HepG2 (cell line): ENCODE measurements around the gene UGT2B11. TPM values are rescaled to one million over a fixed set of nuclear protein-coding genes. Genes with fewer than 3 reads are reported as not detected.
"Not testable (repeated sequence)": the region's sequence is repeated elsewhere in the genome, so short reads cannot be mapped to it uniquely, and the experiment has no call there.

Source experiments
- ATAC-seq: fragments of 200-7000 bp; cut with Tn5 transposase; 3 replicates; pipeline ENCODE4 v1.9.1; 2020; ENCODE audit warnings: mild to moderate bottlenecking, moderate library complexity
- BruUV-seq: library from RNA; stranded (reverse); fragments of 400-500 nt; replicated peaks from 2 replicates; lab custom pipeline; 2021; lab: Mats Ljungman, UMichigan
- CTCF ChIA-PET: fragments of 300-600 bp; formaldehyde crosslinking; extraction: SDS; loops from one replicate; lab custom pipeline; 2021; ENCODE audit warnings: low total read pairs, inconsistent platforms, low intra/inter-chr PET ratio; lab: Yijun Ruan, JAX
- POLR2A ChIA-PET: fragments of 350-600 bp; sonication (Branson Sonifier 250); formaldehyde crosslinking; loops from one replicate; lab custom pipeline; 2020; ENCODE audit warnings: antibody characterized with exemption, inconsistent platforms; lab: Yijun Ruan, JAX
- DNase-seq: peaks from one replicate; pipeline ENCODE4 v3.0.0-alpha.2; 2015; ENCODE audit warnings: low spot score
- FAIRE-seq: peaks from 3 replicates; lab custom pipeline; 2011; peaks lifted over from hg19 to GRCh38; lab: Jason Lieb, UNC
- H2AFZ ChIP-seq: one replicate; pipeline ENCODE4 v1.6.1; 2011; ENCODE audit warnings: low read length, inconsistent platforms
- H3K27ac ChIP-seq: fragments of 300-600 bp; 3 replicates; pipeline ENCODE4 v1.8.0; 2011; ENCODE audit warnings: mixed run types, mild to moderate bottlenecking, mixed read lengths, low read length, inconsistent platforms; ENCODE audit not compliant: insufficient read depth; ENCODE audit errors: extremely low read length
- H3K27me3 ChIP-seq, 2 experiments: fragments of 200-600 bp in 1 of 2; 2 replicates in 1 of 2; 3 replicates in 1 of 2; pipeline versions ENCODE4 v1.6.0 to v1.8.0; 2011; ENCODE audit warnings: low read length in 2 of 2, mild to moderate bottlenecking in 2 of 2, moderate library complexity in 2 of 2, inconsistent platforms in 1 of 2; ENCODE audit not compliant: insufficient read depth in 2 of 2, control insufficient read depth in 1 of 2
- H3K36me3 ChIP-seq, 2 experiments: fragments of 200-600 bp in 1 of 2; replicated peaks in 1 of 2; 2 replicates in 1 of 2; 3 replicates in 1 of 2; pipeline versions ENCODE4 v1.5.1 to v1.8.0; 2011; ENCODE audit warnings: low read length in 2 of 2, inconsistent platforms in 1 of 2; ENCODE audit not compliant: insufficient read depth in 2 of 2, control insufficient read depth in 1 of 2
- H3K4me1 ChIP-seq: 2 replicates; pipeline ENCODE4 v1.5.1; 2012; ENCODE audit warnings: low read length, inconsistent platforms; ENCODE audit not compliant: insufficient read depth
- H3K4me2 ChIP-seq: 2 replicates; pipeline ENCODE4 v1.6.0; 2011; ENCODE audit warnings: low read depth, low read length, inconsistent platforms
- H3K4me3 ChIP-seq, 3 experiments: fragments of 200-600 bp in 1 of 3; sonication (generic), shearing (Covaris generic) in 1 of 3; replicated peaks in 1 of 3; 2 replicates each; pipeline ENCODE4 v1.5.1; 2011 to 2016; ENCODE audit warnings: low read length in 3 of 3, inconsistent platforms in 2 of 3, low read depth in 2 of 3, mild to moderate bottlenecking in 2 of 3, control low read depth in 1 of 3, mixed read lengths in 1 of 3; ENCODE audit not compliant: insufficient read depth in 1 of 3
- H3K79me2 ChIP-seq: one replicate; pipeline ENCODE4 v1.6.1; 2011; ENCODE audit warnings: low read length, inconsistent platforms; ENCODE audit not compliant: insufficient read depth
- H3K9ac ChIP-seq: 2 replicates; pipeline ENCODE4 v1.6.0; 2011; ENCODE audit warnings: mild to moderate bottlenecking, low read depth, low read length, inconsistent platforms; ENCODE audit not compliant: insufficient read depth
- H3K9me3 ChIP-seq: 2 replicates; pipeline ENCODE4 v1.5.1; 2012; ENCODE audit warnings: mild to moderate bottlenecking, low read length
- H4K20me1 ChIP-seq: 2 replicates; pipeline ENCODE4 v1.6.0; 2011; ENCODE audit warnings: inconsistent platforms, mild to moderate bottlenecking, low read length, moderate library complexity; ENCODE audit not compliant: insufficient read depth
- ARID5B ChIP-seq: IDR thresholded peaks from 2 replicates; pipeline ENCODE4 v1.4.0; 2020; ENCODE audit warnings: mild to moderate bottlenecking, missing genetic modification reagents
- BCL6 ChIP-seq: IDR thresholded peaks from 2 replicates; pipeline ENCODE4 v1.6.1; 2016; ENCODE audit warnings: missing genetic modification reagents, missing compliant biosample characterization
- DRAP1 ChIP-seq: IDR thresholded peaks from 2 replicates; pipeline ENCODE4 v1.6.1; 2016; ENCODE audit warnings: missing genetic modification reagents, missing compliant biosample characterization
- HNF1A ChIP-seq, 2 experiments: sonication (generic) in 1 of 2; formaldehyde crosslinking in 1 of 2; IDR thresholded peaks; 2 replicates each; pipeline versions ENCODE4 v1.4.0 to v1.6.1; 2016 to 2020; ENCODE audit warnings: borderline replicate concordance in 1 of 2, low read depth in 1 of 2, mild to moderate bottlenecking in 1 of 2, missing genetic modification reagents in 1 of 2
- MED1 ChIP-seq: sonication (generic); formaldehyde crosslinking; IDR thresholded peaks from 2 replicates; pipeline ENCODE4 v1.4.0; 2020; ENCODE audit warnings: missing genetic modification reagents
- MIXL1 ChIP-seq: IDR thresholded peaks from 2 replicates; pipeline ENCODE4 v1.6.1; 2016
- POLR2AphosphoS5 ChIP-seq: IDR thresholded peaks from 2 replicates; pipeline ENCODE4 v1.6.1; 2012; ENCODE audit warnings: low read depth, low read length
- SOX5 ChIP-seq: IDR thresholded peaks from 2 replicates; pipeline ENCODE4 v1.6.1; 2016; ENCODE audit warnings: borderline replicate concordance
- SOX6 ChIP-seq, 2 experiments: fragments of 450-650 bp in 1 of 2; sonication (generic) in 1 of 2; formaldehyde crosslinking in 1 of 2; IDR thresholded peaks; 2 replicates each; pipeline versions ENCODE4 v1.4.0 to v1.6.1; 2017 to 2020; ENCODE audit warnings: antibody characterized with exemption in 1 of 2, mild to moderate bottlenecking in 1 of 2, missing genetic modification reagents in 1 of 2
- ZGPAT ChIP-seq: IDR thresholded peaks from 2 replicates; pipeline ENCODE4 v1.6.1; 2016; ENCODE audit warnings: mild to moderate bottlenecking
- ZMYM4 ChIP-seq: sonication (generic); formaldehyde crosslinking; IDR thresholded peaks from 2 replicates; pipeline ENCODE4 v1.8.1; 2023; ENCODE audit warnings: mild to moderate bottlenecking, missing genetic modification reagents
- ZNF644 ChIP-seq: IDR thresholded peaks from 2 replicates; pipeline ENCODE4 v1.6.1; 2016; ENCODE audit warnings: low read depth
- WGBS: methylation state at CpG from one replicate; pipeline ENCODE4 v1.1.6; 2017; ENCODE audit warnings: low lambda C conversion rate; 5-methylcytosine and 5-hydroxymethylcytosine counted together
- in situ Hi-C: cut with HindIII; loops from 2 replicates; pipeline ENCODE4 v1.10.0; 2017; ENCODE audit warnings: low pct_unique_long_range_greater_than_20kb; ENCODE audit not compliant: extremely low pct_ligation_motif_present
- intact Hi-C: fragments of 100-400 bp; cut with micrococcal nuclease; formaldehyde crosslinking; loops from one replicate; pipeline ENCODE4 v1.10.0; 2022; ENCODE audit not compliant: unreplicated experiment
- polyA plus RNA-seq, 8 experiments: library from polyadenylated mRNA; depleted of rRNA in 3 of 8; stranded (reverse) in 7 of 8; unstranded in 1 of 8; fragments of >200 nt; fragmentation: Illumina TruSeq in 4 of 8; extraction: Trizol in 4 of 8; gene quantifications; 2 replicates each; pipeline versions ENCODE4 v1.2.1 to v1.2.3, GENCODE V29; 2011 to 2016; ENCODE audit warnings: low read depth in 4 of 8, missing spikeins in 1 of 8, mixed read lengths in 1 of 8; ENCODE audit not compliant: insufficient read depth in 1 of 8
- total RNA-seq, 5 experiments: library from RNA; depleted of rRNA; stranded (reverse); fragments of >200 nt; fragmentation: Illumina TruSeq; extraction: Trizol; gene quantifications; 2 replicates each; pipeline ENCODE4 v1.2.3, GENCODE V29; 2016; ENCODE audit warnings: low read depth in 1 of 5

UGT2B11 gene
- total and polyA plus RNA-seq, 2 of the 13 experiments (the other 11 are each of a cell fraction or from before 2014, with no cell fraction given): 1.4 to 2.1 TPM

GRCh38 chr4:69166376-69166775 lies 48.2 kb downstream of the UGT2B11 start:
- H3K4me1 ChIP-seq: peaks cover 41% of the 10 kb centered on the region
- CTCF ChIA-PET; H4K20me1 ChIP-seq; H3K27me3 ChIP-seq; H3K9ac ChIP-seq; H3K36me3 ChIP-seq; H3K27ac ChIP-seq; H2AFZ ChIP-seq; H3K9me3 ChIP-seq; BruUV-seq; H3K79me2 ChIP-seq; POLR2A ChIA-PET; TF ChIP-seq SOX6 (IDR thresholded peaks at IDR 0.05): not testable (repeated sequence)
- H3K4me3 ChIP-seq: peak overlapping the region in 1 of 3 experiments; percentile 31; a peak in 1 of 6 replicates
- 0 out of 2 replicates have a peak overlapping the region, but pooled peaks have one; percentile 20 for H3K4me2 ChIP-seq
- ATAC-seq: peak; percentile 98
- peak; percentile 70 for FAIRE-seq
- intact Hi-C loops (loop anchor here (5.0 to 10.0 kb wide), 3 partner anchors 69 to 212 kb away; partner anchors contain the start of genes UGT2A3 and UGT2B7), in situ Hi-C loops (loop anchor here (5.0 kb wide), 1 partner anchor 669 kb away; no protein-coding TSS in a partner anchor)
- WGBS: 48% methylated on average over 4 of the region's 4 CpGs
- DNase-seq: peak; percentile 45
- TF ChIP-seq ZNF644 (CRISPR knock-in tag) (peak; percentile 74), HNF1A (IDR thresholded peaks at IDR 0.05; ENCODE audit: low read depth) (peak; percentile 85), HNF1A (CRISPR knock-in tag; IDR thresholded peaks at IDR 0.05; ENCODE audit: borderline replicate concordance) (peak; percentile 61; the same call in 1 of the 2 replicates), POLR2AphosphoS5 (peak; percentile 48), DRAP1 (CRISPR knock-in tag) (peak; percentile 59; the same call in 1 of the 2 replicates), ARID5B (CRISPR knock-in tag) (peak; percentile 60), ZGPAT (CRISPR knock-in tag) (peak; percentile 33; the same call in 1 of the 2 replicates), SOX5 (CRISPR knock-in tag) (peak; percentile 39; the same call in 1 of the 2 replicates), BCL6 (CRISPR knock-in tag) (peak; percentile 74), ZMYM4 (peak; percentile 69), MIXL1 (CRISPR knock-in tag) (0 out of 2 replicates have a peak, but pooled peaks have one; percentile 31), SOX6 (CRISPR knock-in tag; IDR thresholded peaks at IDR 0.05) (peak; percentile 32), MED1 (peak; percentile 36; the same call in 1 of the 2 replicates)
